ENCODE data around the gene KITLG.
"Not testable (repeated sequence)": the region's sequence is repeated elsewhere in the genome, so short reads cannot be mapped to it uniquely, and the experiment has no call there.

Gene KITLG

GRCh38 chr12:88538697-88539096 lies 41.6 kb downstream of the KITLG start:
- no peak for DNase-seq (ENCODE audit: low spot score)

GRCh38 chr12:88538250-88538649 lies 42.0 kb downstream of the KITLG start:
- DNase-seq (ENCODE audit: low spot score): no peak

GRCh38 chr12:88530868-88531267 lies 49.4 kb downstream of the KITLG start:
- DNase-seq (ENCODE audit: low spot score): no peak

- DNase-seq (ENCODE audit: low spot score): no peak
These were observed 50.5 kb downstream of the KITLG start for GRCh38 chr12:88529531-88530488.

- no peak for DNase-seq (ENCODE audit: low spot score)
These were observed 57.3 kb downstream of the KITLG start for GRCh38 chr12:88522961-88523360.

- no peak for DNase-seq (ENCODE audit: low spot score)
These were observed 59.8 kb downstream of the KITLG start for GRCh38 chr12:88520436-88520820.

GRCh38 chr12:88519802-88520435 lies 60.4 kb downstream of the KITLG start:
- DNase-seq (ENCODE audit: low spot score): no peak

GRCh38 chr12:88518863-88519403 lies 61.3 kb downstream of the KITLG start:
- DNase-seq (ENCODE audit: low spot score): no peak

GRCh38 chr12:88516811-88517210 lies 63.5 kb downstream of the KITLG start:
- DNase-seq (ENCODE audit: low spot score): no peak

- DNase-seq (ENCODE audit: low spot score): no peak
These were observed 69.4 kb downstream of the KITLG start for GRCh38 chr12:88510843-88511242.

- DNase-seq (ENCODE audit: low spot score): no peak
These were observed 70.4 kb downstream of the KITLG start for GRCh38 chr12:88509851-88510250.

- DNase-seq (ENCODE audit: low spot score): no peak
These were observed 70.9 kb downstream of the KITLG start for GRCh38 chr12:88509347-88509746.

GRCh38 chr12:88507851-88508250 lies 72.4 kb downstream of the KITLG start:
- not testable (repeated sequence) for DNase-seq (ENCODE audit: low spot score)

GRCh38 chr12:88507270-88507669 lies 73.0 kb downstream of the KITLG start:
- DNase-seq (ENCODE audit: low spot score): no peak

- no peak for DNase-seq (ENCODE audit: low spot score)
These were observed 74.6 kb downstream of the KITLG start for GRCh38 chr12:88505696-88506095.

- DNase-seq (ENCODE audit: low spot score): no peak
These were observed 77.0 kb downstream of the KITLG start for GRCh38 chr12:88503281-88503703.

GRCh38 chr12:88501972-88502938 lies 78.0 kb downstream of the KITLG start:
- DNase-seq (ENCODE audit: low spot score): no peak

- no peak for DNase-seq (ENCODE audit: low spot score)
These were observed 83.3 kb downstream of the KITLG start for GRCh38 chr12:88496891-88497371.

- no peak for DNase-seq (ENCODE audit: low spot score)
These were observed 83.8 kb downstream of the KITLG start for GRCh38 chr12:88496429-88496828.

GRCh38 chr12:88495031-88495430 lies 85.2 kb downstream of the KITLG start:
- no peak for DNase-seq (ENCODE audit: low spot score)

- DNase-seq (ENCODE audit: low spot score): no peak
These were observed 85.8 kb downstream of the KITLG start for GRCh38 chr12:88494520-88494919.

- no peak for DNase-seq (ENCODE audit: low spot score)
These were observed 86.6 kb downstream of the KITLG start for GRCh38 chr12:88493636-88494035.
